Esophagus mucosa (tissue), 1 donor: ENCODE results near the gene UTF1. TPM values are rescaled to one million over a fixed set of nuclear protein-coding genes. Genes with fewer than 3 reads are reported as not detected.

Experiments used
- ATAC-seq: fragments of 200-7000 bp; cut with Tn5 transposase; one replicate; pipeline ENCODE4 v1.9.1; 2020
- total RNA-seq: library from RNA; stranded (reverse); gene quantifications from one replicate; pipeline ENCODE4 v1.2.4, GENCODE V29; 2023
- donor health status: DM: yes; HTN: yes; CAD: no.

Gene UTF1
- total RNA-seq = not detected

- ATAC-seq = no peak
Measured at GRCh38 chr10:133230044-133230361, at the start of gene UTF1. UTF1 (plus strand) TSS chr10:133230217; CDS start chr10:133230289, 72 bp downstream.

DNA sequence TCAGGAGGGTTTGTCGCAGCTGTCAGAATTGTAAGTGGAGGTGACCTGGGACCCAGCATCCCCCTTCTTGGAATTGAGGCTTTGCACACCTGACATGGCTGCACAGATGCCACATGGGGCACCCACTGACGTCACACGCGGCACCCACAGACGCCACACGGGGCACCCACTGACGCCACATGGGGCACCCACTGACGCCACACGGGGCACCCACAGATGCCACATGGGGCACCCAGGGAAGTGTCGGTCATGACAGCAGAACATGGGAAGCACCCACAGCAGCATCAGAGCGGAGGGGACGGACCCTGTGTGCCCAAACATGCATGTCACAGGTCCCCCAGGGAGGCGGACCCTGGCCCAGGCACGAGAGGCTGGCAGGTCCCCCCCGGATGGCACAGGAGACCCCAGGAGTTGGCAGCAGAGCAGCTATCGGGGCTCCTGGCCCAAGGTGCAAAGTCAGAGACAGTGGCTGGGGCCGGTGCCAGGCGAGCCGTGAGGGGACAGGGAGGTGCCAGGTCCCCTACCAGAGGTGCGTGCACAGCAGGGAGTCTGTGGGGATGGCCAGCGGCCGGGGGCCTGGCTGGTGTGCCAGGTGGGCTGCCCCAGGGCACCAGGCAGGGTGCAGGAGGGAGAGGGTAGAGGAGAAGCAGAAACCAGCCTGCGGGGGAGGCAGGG lies 48.9 kb upstream of the UTF1 start:
- no peak for ATAC-seq

- ATAC-seq = no peak
Measured at GRCh38 chr10:133182190-133182589, 47.8 kb upstream of the UTF1 start.

GRCh38 chr10:133182791-133183645 lies 47.0 kb upstream of the UTF1 start:
- ATAC-seq = no peak

- no peak for ATAC-seq
Measured at GRCh38 chr10:133183646-133184378, 46.2 kb upstream of the UTF1 start.

GRCh38 chr10:133184591-133185244 lies 45.3 kb upstream of the UTF1 start:
- no peak for ATAC-seq

DNA sequence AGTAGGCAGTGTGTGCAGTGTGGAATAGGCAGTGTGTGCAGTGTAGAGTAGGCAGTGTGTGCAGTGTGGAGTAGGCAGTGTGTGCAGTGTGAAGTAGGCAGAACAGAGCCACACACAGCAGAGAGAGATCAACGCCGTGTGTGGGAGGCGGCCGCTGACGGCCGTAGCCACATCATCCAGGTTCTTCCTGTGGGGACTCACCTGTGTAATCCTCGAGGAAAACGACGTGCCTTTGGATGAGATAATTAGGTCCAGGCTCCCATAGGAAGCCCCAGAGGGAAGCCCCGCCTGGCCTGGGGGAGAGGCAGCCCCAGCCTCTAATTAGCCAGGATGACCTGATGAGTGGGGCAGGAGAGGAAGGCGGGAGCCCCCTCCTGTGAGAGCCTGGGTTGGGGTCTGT lies 44.6 kb upstream of the UTF1 start:
- no peak for ATAC-seq

DNA sequence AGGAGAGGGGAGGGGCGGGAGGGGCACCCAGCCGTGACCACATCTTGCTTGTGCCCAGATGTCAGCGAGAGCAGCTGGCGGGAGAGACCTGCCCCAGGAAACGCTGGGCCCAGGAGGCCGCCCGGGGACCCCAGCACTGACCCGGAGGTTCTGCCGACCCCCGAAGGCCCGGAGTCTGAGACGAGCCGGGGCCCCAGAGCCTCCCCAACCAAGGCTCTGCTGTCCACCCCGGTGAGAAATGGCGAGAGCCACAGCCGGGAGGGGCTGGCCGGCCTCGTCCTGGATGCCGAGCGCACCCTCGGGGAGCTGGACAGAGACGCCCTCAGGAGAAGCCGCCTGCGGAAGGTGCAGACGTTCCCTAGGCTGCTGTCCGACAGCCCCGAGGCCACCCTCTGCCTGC lies 44.1 kb upstream of the UTF1 start:
- no peak for ATAC-seq

DNA sequence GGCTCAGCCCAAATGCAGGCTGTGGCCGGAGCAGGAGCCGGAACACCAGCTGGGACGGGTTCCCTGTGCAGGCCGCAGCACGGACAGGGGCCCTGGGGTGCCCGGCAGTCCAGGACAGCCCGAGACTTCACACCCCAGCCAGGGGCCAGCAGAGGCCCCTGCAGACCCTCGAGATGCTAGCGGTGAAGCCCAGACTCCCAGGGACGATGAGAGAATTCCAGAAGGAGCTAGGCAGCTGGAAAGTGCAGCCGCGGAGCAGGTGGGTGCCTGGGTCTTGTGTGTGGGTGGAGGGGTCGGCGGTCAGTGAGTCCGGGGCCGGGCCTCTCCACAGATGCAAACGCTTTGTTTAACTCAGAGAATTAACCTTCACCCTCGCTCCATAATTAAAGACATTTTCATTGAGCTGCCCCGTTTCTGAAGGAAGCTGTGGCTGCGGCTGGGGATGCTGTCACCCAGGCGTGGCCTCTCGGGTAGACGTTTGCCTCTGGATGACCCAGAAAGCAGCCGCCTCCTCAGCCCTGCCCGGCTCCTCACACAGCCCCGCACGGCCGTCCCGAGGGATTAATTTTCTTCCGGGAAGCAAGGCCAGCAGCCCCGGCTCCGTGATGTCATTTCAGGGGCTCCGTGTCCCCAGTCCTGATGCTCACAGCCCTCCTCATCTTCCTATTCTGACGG lies 43.5 kb upstream of the UTF1 start:
- no peak for ATAC-seq

- ATAC-seq = no peak
Measured at GRCh38 chr10:133187091-133187905, 42.7 kb upstream of the UTF1 start.

DNA sequence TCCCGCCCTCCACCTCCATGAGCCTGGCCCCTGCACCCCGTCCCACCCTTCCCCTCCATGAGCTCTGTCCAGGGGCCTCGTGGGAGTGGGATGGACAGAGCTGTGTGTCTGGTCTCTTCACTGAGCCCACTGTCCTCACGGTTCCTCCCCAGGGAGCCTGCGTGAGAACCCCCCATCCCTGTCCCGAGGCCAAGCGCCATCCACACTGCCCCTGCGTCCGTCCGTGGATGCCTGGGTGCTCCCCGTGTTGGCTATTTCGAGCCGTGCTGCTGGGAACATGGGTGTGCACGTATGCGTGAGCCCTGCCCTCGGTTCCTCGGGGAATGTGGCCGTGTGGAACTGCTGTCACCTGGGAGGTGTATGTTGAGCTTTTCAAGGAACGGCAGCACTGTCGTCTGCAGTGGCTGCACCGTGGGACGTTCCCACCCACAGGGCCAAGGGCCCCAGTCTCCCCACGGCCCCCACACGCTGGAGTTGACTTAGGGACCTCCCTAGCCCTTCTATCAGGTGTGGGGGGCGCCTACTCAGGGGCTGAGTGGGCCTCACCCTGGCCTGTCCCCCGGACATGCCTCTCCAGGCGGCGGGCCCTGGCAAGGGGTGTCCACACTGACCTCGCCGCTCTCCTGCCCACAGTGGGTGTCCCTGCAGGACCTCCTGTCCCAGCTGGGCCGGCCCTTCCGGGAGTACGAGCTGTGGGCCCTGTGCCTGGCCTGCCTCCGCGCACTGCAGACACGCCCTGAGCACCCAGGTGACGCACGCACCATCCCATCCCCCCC lies 41.9 kb upstream of the UTF1 start:
- ATAC-seq = no peak

GRCh38 chr10:133189256-133189655 lies 40.8 kb upstream of the UTF1 start:
- no peak for ATAC-seq

DNA sequence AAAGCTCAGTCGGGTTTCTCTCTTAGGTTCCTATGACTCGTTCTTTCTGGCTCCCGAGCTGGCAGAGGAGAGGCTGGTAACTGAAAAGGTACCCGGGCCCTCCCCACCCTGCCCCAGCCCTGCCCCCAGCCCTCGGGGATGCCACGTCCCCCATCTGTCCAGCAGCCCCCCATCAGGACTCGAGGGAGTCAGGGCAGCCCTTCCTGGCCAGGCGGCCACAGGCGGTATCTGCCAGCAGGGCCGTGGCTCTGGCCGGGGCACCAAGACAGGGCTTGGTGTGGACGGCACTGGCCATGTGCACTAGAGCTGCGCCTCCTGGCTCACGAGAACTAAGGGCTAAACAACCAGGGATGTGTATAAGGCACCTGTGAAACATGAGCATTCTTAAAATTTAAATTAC lies 40.3 kb upstream of the UTF1 start:
- no peak for ATAC-seq

DNA sequence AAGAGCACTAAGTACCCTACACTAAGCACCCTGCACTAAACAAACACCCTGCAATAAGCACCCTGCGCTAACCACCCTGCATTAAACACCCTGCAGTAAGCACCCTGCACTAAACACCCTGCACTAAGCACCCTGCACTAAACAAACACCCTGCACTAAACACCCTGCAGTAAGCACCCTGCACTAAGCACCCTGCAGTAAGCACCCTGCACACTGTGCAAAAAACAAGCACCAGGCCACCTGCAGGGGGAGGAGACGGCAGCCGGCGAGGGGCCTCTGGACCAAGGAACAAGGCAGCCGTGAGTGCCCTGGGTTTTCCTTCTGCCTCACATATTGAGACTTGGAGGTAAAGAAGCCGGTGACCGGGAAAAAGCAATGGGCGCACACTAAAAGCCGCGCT lies 39.8 kb upstream of the UTF1 start:
- no peak for ATAC-seq

DNA sequence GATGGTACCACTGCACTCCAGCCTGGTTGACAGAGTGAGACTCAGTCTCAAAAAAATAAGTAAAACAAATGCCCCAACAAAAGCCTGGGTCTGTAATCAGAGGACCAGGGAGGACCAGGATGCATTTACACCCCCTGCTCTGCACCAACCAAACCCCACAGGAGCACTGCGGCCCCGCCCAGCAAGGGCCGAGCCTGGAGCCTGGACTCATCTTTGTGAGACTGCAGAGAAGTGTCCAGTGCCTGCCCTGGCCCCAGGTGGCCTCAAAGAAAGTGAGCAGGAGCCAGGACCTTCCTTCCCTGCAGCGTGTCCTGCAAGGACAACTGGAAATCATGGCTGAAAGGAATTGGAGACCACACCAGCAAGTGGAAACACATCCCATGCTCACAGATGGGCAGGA lies 38.4 kb upstream of the UTF1 start:
- no peak for ATAC-seq

DNA sequence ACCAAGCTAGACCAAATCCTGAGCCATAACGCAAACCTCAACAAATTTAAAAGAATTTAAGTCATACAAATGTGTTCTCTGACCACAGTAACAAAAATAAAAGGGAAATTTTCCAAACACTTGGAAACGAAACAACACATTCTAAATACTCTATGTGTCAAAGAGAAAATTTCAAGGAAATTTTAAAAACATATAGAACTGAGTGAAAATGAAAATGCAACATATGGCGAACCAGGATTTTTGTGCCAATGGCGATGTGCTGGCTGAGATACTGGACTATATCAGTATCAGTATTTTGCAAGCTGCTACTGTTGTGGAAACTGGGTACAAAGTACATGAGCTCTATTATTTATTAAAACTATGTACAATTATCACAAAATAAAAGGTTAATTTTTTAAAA lies 35.9 kb upstream of the UTF1 start:
- ATAC-seq = no peak

GRCh38 chr10:133195096-133195495 lies 34.9 kb upstream of the UTF1 start:
- no peak for ATAC-seq

DNA sequence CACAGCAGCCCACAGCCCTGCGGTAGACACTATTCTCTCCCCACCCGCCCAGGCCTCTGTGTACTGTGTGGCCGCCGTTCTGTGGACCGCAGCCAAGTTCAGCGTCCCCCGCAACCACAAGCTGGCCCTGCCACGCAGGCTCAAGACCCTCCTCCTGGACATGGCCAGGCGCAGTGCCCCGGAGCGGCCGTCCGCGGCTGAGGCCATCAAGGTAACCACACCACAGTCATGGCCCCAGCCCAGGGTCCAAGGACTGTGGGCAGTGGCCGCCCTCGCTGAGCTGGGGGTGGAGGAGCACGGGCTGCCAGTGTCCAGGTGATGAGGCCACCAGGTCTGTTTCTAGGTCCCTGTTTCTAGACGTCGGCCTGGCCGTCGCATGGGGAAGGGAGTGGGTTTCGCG lies 34.4 kb upstream of the UTF1 start:
- no peak for ATAC-seq

GRCh38 chr10:133196221-133196915 lies 33.6 kb upstream of the UTF1 start:
- no peak for ATAC-seq
